ENCODE data around the gene ATP11C.

DNA sequence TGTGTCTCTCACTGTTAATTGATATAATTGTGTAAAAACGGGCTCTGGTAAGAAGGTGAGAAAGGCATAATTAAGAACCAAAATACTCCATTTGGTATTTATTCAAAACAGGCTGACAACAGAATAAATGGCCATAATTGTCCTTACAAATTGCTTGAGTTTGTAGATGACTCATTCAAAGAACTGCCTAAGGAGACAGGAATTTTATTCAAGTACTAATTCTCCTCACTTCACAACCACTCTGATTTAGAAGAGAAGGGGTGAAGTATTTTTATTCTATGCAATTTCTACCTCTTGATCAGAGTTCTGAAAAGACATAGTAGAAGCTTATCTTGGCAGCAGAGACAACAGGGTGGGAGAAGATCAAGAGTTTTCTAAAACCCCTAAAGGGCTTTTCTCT, 43.1 kb downstream of the ATP11C start:
- no peak for TF ChIP-seq POLR2AphosphoS5 (IDR thresholded peaks at IDR 0.05; ENCODE audit: borderline replicate concordance, low read depth, low read length)
- TF ChIP-seq EZH2 (IDR thresholded peaks at IDR 0.05) = no peak

All from SK-N-MC (cell line).